Prostate gland (tissue), 2 donors: ENCODE results near the gene DTNB. TPM values are rescaled to one million over a fixed set of nuclear protein-coding genes. Genes with fewer than 3 reads are reported as not detected.

Source experiments
- DNase-seq: peaks from one replicate; pipeline ENCODE4 v3.0.0-alpha.2; 2019; ENCODE audit warnings: low spot score
- H3K27ac ChIP-seq, 2 donors: fragments of 200-600 bp; sonication (generic); 2 replicates each; pipeline ENCODE4 v1.5.1; 2017 to 2019
- H3K27me3 ChIP-seq: fragments of 200-600 bp; sonication (generic); replicated peaks from 2 replicates; pipeline ENCODE4 v1.5.1; 2019; ENCODE audit not compliant: insufficient read depth
- H3K36me3 ChIP-seq, 2 donors: fragments of 200-600 bp; sonication (generic); 1 replicate in 1 of 2; 2 replicates in 1 of 2; pipeline versions ENCODE4 v1.5.1 to v1.8.1; 2017 to 2019
- H3K4me1 ChIP-seq: fragments of 200-600 bp; sonication (generic); replicated peaks from 2 replicates; pipeline ENCODE4 v1.5.1; 2019
- H3K4me3 ChIP-seq, 2 donors: fragments of 200-600 bp; sonication (generic); 2 replicates each; pipeline ENCODE4 v1.5.1; 2017 to 2019
- H3K9me3 ChIP-seq: fragments of 200-600 bp; sonication (generic); 2 replicates; pipeline ENCODE4 v1.5.1; 2017
- CTCF ChIP-seq, 4 experiments: fragments of 200-600 bp in 2 of 4; fragments of 450-650 bp in 2 of 4; sonication (generic) in 2 of 4; IDR thresholded peaks; 1 replicate in 3 of 4; 2 replicates in 1 of 4; pipeline ENCODE4 v1.5.1; 2016 to 2019; ENCODE audit warnings: antibody characterized with exemption in 4 of 4, mild to moderate bottlenecking in 2 of 4, moderate library complexity in 2 of 4
- POLR2A ChIP-seq: fragments of 450-650 bp; IDR thresholded peaks from one replicate; pipeline ENCODE4 v1.6.1; 2016; ENCODE audit warnings: antibody characterized with exemption, mild to moderate bottlenecking
- POLR2AphosphoS5 ChIP-seq: sonication (generic); formaldehyde crosslinking; IDR thresholded peaks from one replicate; pipeline ENCODE4 v1.6.1; 2017; ENCODE audit warnings: antibody characterized with exemption
- WGBS: methylation state at CpG from one replicate; pipeline ENCODE4 v1.1.5; 2018; 5-methylcytosine and 5-hydroxymethylcytosine counted together
- intact Hi-C: fragments of 100-400 bp; cut with DNase I; formaldehyde crosslinking; loops from one replicate; pipeline ENCODE4 v1.14.2; 2022
- total RNA-seq, 2 donors: library from RNA; depleted of rRNA; stranded (reverse); fragments of >200 nt; gene quantifications; one replicate each; pipeline ENCODE4 v1.1.0, GENCODE V29; 2016

Gene DTNB
- total RNA-seq, 2 donors from 2014 or later = 47.0 to 61.9 TPM

GRCh38 chr2:25441353-25441752 lies 232.0 kb downstream of the DTNB start:
- intact Hi-C loops = no loop called here
- no peak overlapping the region for H3K27ac ChIP-seq

GRCh38 chr2:25438793-25439192 lies 234.6 kb downstream of the DTNB start:
- DNase-seq = no peak
- Histone ChIP-seq H3K27ac (no peak overlapping the region), H3K27me3 (no peaks in the 10 kb centered on the region), H3K9me3 (no peaks in the 10 kb centered on the region), H3K4me1 (no peaks in the 10 kb centered on the region), H3K4me3 (no peak overlapping the region), H3K36me3 (no peaks in the 10 kb centered on the region)
- intact Hi-C loops = no loop called here
- TF ChIP-seq POLR2AphosphoS5 (no peak), POLR2A (no peak), CTCF (IDR thresholded peaks at IDR 0.05) (no peak)
- 98% methylated on average over 2 of the region's 2 CpGs for WGBS

More at GRCh38 chr2:25441353-25441752, 232.0 kb downstream of the DTNB start:
- Histone ChIP-seq H3K36me3 (no peaks in the 10 kb centered on the region), H3K4me3 (no peak overlapping the region), H3K9me3 (no peaks in the 10 kb centered on the region), H3K4me1 (no peaks in the 10 kb centered on the region), H3K27me3 (no peaks in the 10 kb centered on the region)
- no peak for DNase-seq
- WGBS = 58% methylated on average over 3 of the region's 3 CpGs
- TF ChIP-seq POLR2A (no peak), POLR2AphosphoS5 (no peak), CTCF (IDR thresholded peaks at IDR 0.05) (no peak)

- Histone ChIP-seq H3K36me3 (no peaks in the 10 kb centered on the region), H3K27me3 (no peaks in the 10 kb centered on the region), H3K27ac (no peak overlapping the region), H3K9me3 (no peaks in the 10 kb centered on the region), H3K4me3 (no peak overlapping the region), H3K4me1 (no peaks in the 10 kb centered on the region)
- no peak for DNase-seq
- intact Hi-C loops = no loop called here
- 95% methylated on average over 4 of the region's 4 CpGs for WGBS
- TF ChIP-seq POLR2AphosphoS5 (no peak), CTCF (IDR thresholded peaks at IDR 0.05) (no peak), POLR2A (no peak)
These were observed 235.3 kb downstream of the DTNB start for GRCh38 chr2:25437881-25438662.

GRCh38 chr2:25435421-25435820 lies 238.0 kb downstream of the DTNB start:
- Histone ChIP-seq H3K9me3 (no peaks in the 10 kb centered on the region), H3K27me3 (no peaks in the 10 kb centered on the region), H3K4me3 (no peak overlapping the region), H3K4me1 (no peaks in the 10 kb centered on the region), H3K27ac (no peak overlapping the region), H3K36me3 (no peaks in the 10 kb centered on the region)
- TF ChIP-seq POLR2AphosphoS5 (no peak), CTCF (IDR thresholded peaks at IDR 0.05) (no peak), POLR2A (no peak)
- intact Hi-C loops = no loop called here
- WGBS = 55% methylated on average over 1 of the region's 1 CpG
- DNase-seq = no peak

- Histone ChIP-seq H3K9me3 (no peaks in the 10 kb centered on the region), H3K27ac (no peak overlapping the region), H3K4me1 (no peaks in the 10 kb centered on the region), H3K4me3 (no peak overlapping the region), H3K36me3 (no peaks in the 10 kb centered on the region), H3K27me3 (no peaks in the 10 kb centered on the region)
- WGBS = 91% methylated on average over 4 of the region's 4 CpGs
- no peak for DNase-seq
- TF ChIP-seq CTCF (IDR thresholded peaks at IDR 0.05) (no peak), POLR2AphosphoS5 (no peak), POLR2A (no peak)
- intact Hi-C loops = no loop called here
These were observed 241.8 kb downstream of the DTNB start for GRCh38 chr2:25431604-25432003.
